ENCODE measurements around the gene SHISA8. TPM values are rescaled to one million over a fixed set of nuclear protein-coding genes. Genes with fewer than 3 reads are reported as not detected.
A peak's percentile ranks its signal among the peaks of the same experiment; 100 is the strongest.

The SHISA8 gene
- total RNA-seq, 4 donors from 2014 or later: 0.30 TPM; not detected in 3

DNA sequence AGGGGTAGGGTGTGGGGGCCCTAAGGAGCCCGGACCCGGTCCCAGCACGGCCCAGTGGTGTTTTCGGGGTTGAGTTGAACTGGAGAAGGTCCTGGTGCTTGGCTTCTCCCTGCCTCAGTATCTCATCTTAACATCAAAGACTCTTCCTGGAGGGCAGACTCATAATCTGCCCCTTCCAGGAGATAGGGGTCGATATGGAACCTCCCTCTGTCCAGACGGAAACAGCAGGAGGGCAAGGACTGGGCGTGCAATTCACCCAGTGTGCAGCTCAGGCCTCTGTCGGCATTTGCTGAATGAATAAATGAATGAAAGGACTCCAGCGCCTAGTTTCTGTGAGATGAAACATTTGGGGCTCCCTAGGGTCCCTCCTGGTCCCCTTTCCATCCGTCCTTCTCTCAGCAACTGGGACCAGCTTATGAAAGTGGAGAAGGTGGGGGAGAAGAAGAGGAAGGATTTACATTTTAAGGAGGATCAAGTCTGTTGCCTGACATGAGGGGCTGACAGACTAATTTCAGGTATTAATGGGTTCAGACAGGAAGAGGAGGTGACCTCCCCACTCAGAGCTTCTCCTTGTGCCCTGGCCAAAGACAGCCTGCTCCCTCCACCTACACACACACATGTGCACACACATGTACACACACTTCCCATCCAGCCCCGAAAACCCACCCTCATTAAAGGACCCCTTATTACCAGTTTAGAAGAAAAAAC, 1.1 kb upstream of the SHISA8 start:
- DNase-seq: no peak
- Histone ChIP-seq H3K27ac (no peak overlapping the region), H3K9me3 (no peaks in the 10 kb centered on the region), H3K4me1 (peaks cover 0 to 24% of the 10 kb centered on the region in 2 donors), H3K27me3 (peaks cover 22 to 57% of the 10 kb centered on the region in 2 donors), H3K36me3 (no peaks in the 10 kb centered on the region), H3K4me3 (no peak overlapping the region)
- intact Hi-C loops (cut with DNase I; ENCODE audit: low total_unique reads): no loop called here
- TF ChIP-seq, protein P1, sequence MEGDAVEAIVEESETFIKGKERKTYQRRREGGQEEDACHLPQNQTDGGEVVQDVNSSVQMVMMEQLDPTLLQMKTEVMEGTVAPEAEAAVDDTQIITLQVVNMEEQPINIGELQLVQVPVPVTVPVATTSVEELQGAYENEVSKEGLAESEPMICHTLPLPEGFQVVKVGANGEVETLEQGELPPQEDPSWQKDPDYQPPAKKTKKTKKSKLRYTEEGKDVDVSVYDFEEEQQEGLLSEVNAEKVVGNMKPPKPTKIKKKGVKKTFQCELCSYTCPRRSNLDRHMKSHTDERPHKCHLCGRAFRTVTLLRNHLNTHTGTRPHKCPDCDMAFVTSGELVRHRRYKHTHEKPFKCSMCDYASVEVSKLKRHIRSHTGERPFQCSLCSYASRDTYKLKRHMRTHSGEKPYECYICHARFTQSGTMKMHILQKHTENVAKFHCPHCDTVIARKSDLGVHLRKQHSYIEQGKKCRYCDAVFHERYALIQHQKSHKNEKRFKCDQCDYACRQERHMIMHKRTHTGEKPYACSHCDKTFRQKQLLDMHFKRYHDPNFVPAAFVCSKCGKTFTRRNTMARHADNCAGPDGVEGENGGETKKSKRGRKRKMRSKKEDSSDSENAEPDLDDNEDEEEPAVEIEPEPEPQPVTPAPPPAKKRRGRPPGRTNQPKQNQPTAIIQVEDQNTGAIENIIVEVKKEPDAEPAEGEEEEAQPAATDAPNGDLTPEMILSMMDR (IDR thresholded peaks at IDR 0.05): no peak
- TF ChIP-seq POLR2A (IDR thresholded peaks at IDR 0.05): no peak

DNA sequence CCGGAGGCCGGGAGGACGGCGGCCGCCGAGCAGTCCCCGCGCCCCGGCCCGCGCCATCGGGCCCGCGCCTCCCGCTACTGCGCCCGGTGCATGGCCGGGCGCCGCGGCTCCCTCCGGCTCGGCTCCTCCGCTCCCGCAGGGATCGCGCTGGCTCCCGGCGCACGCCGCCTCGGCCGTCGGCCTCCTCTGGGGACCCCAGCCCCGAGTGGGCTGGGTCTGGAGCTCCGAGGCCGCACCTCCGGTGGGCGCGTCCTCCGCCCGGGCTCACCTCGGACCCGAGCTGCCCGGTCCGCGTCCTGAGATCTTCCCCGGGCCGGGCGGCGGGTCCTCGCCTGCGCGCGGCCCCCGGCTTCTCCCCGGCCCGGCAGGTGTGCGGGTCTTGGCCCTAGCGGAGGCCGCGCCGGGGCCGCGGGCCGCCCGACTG, 251 bp downstream of the SHISA8 start:
- Histone ChIP-seq H3K27me3 (peaks cover 18 to 61% of the 10 kb centered on the region in 2 donors), H3K4me3 (peak overlapping the region in 1 of 2 donors; percentile 3), H3K4me1 (peaks cover 0 to 32% of the 10 kb centered on the region in 2 donors), H3K27ac (no peak overlapping the region), H3K9me3 (no peaks in the 10 kb centered on the region), H3K36me3 (no peaks in the 10 kb centered on the region)
- intact Hi-C loops (cut with DNase I; ENCODE audit: low total_unique reads): no loop called here
- TF ChIP-seq, protein P1 (IDR thresholded peaks at IDR 0.05): no peak
- no peak for TF ChIP-seq POLR2A (IDR thresholded peaks at IDR 0.05)
- DNase-seq: no peak

DNA sequence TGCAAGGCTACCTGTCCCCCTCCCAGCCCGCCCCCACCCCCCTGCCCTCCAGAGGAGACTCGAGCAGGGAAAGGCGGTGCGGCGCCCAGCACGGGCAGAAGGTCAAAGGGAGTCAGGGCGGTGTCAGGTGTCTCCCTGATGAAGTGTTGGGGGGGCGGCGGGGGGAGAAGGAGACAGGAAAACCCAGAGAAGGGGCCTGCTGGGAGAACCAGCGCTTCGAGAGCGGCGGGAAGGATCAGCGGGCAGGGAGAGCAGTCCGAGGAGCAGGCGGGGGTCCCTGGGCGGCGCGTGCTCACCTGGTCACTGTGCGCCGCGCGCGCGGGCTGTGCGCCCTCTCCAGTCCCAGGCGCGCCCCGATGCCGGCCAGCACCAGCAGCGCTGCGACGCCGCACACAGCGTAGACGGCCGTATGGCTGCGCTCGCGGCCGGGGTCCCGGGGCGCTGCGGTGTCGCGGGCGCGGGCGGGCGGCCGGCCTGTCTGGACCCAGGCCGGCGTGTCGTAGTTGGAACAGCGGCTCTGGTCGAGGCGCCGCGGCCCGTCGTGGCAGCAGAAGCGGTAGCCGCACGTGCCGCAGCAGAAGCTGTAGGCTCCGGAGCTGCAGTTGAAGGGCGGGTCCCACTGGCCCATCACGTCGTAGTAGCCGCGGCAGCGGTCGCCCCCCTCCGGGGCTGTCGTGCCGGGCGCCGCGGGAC, 886 bp downstream of the SHISA8 start:
- DNase-seq: no peak
- Histone ChIP-seq H3K9me3 (no peaks in the 10 kb centered on the region), H3K27me3 (peaks cover 12 to 61% of the 10 kb centered on the region in 2 donors), H3K4me3 (no peak overlapping the region), H3K27ac (no peak overlapping the region), H3K4me1 (peaks cover 0 to 31% of the 10 kb centered on the region in 2 donors), H3K36me3 (no peaks in the 10 kb centered on the region)
- intact Hi-C loops (cut with DNase I; ENCODE audit: low total_unique reads): no loop called here
- TF ChIP-seq POLR2A (IDR thresholded peaks at IDR 0.05): no peak
- TF ChIP-seq, protein P1 (IDR thresholded peaks at IDR 0.05): no peak

DNA sequence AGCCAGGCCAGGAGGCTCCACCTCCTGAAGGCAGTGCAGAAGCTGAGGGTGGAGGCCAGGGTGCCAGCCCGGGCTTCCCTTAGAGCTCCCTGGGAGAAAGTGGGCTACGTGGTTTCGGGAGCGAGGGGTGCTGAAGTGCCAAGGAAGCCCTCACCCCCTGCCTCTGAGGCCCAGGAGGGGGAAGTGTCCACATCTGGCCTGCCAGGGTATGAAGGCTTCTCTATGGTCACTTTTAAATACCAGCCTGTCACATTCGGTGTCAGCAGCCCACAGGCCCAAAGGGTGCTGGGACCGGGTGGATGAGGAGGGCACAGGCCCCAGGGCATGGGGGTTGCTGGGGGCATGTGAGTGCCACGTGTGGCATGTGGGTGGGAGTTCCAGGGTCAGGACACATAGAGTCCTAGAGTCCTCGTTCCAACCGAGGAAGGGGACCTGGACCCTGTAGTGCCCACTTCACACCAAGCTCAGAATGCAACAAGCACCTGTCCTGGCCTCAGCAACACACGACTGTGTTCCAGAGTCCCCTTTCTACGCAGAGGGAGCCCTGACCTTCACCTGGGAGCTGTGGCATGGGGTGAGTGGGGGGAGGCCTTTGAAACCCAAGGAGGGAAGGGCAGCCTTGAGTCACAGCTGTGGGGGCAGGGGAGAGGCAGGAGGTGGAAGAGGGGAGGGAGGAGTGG, 1.7 kb downstream of the SHISA8 start:
- no peak for TF ChIP-seq POLR2A (IDR thresholded peaks at IDR 0.05)
- TF ChIP-seq, protein P1 (IDR thresholded peaks at IDR 0.05): no peak
- Histone ChIP-seq H3K27ac (no peak overlapping the region), H3K4me1 (peaks cover 0 to 31% of the 10 kb centered on the region in 2 donors), H3K36me3 (no peaks in the 10 kb centered on the region), H3K9me3 (no peaks in the 10 kb centered on the region), H3K4me3 (no peak overlapping the region), H3K27me3 (peaks cover 12 to 61% of the 10 kb centered on the region in 2 donors)
- no peak for DNase-seq
- intact Hi-C loops (cut with DNase I; ENCODE audit: low total_unique reads): no loop called here
